IMR-90 (cell line): Measurements from ENCODE around the gene ARHGEF1. TPM values are rescaled to one million over a fixed set of nuclear protein-coding genes. Genes with fewer than 3 reads are reported as not detected.
A peak's percentile ranks its signal among the peaks of the same experiment; 100 is the strongest.

Experiments used
- ATAC-seq: fragments of 200-7000 bp; cut with Tn5 transposase; 2 replicates; pipeline ENCODE4 v1.9.1; 2020; ENCODE audit warnings: low read depth, mild to moderate bottlenecking, moderate library complexity
- BruUV-seq: library from RNA; stranded (reverse); fragments of 400-500 nt; replicated peaks from 2 replicates; lab custom pipeline; 2021; lab: Mats Ljungman, UMichigan
- CTCF ChIA-PET: fragments of 300-600 bp; formaldehyde crosslinking; extraction: SDS; loops from one replicate; lab custom pipeline; 2021; ENCODE audit warnings: antibody characterized with exemption; lab: Yijun Ruan, JAX
- POLR2A ChIA-PET: fragments of 300-600 bp; sonication (Branson Sonifier 250); formaldehyde crosslinking; loops from one replicate; lab custom pipeline; 2022; ENCODE audit warnings: antibody characterized with exemption; ENCODE audit not compliant: unreplicated experiment; lab: Charles Lee
- DNase-seq: peaks from one replicate; pipeline ENCODE4 v3.0.0; 2013
- H2AFZ ChIP-seq: replicated peaks from 2 replicates; pipeline ENCODE3; 2013; ENCODE audit warnings: low read length, mild to moderate bottlenecking; ENCODE audit not compliant: poor library complexity
- H2AK5ac ChIP-seq: 2 replicates; pipeline ENCODE4 v1.6.1; 2013; ENCODE audit warnings: low read depth, low read length, inconsistent platforms
- H2AK9ac ChIP-seq: replicated peaks from 2 replicates; pipeline ENCODE3; 2013; ENCODE audit warnings: mild to moderate bottlenecking, low read depth, low read length, moderate library complexity; ENCODE audit not compliant: poor library complexity
- H2BK120ac ChIP-seq: 2 replicates; pipeline ENCODE4 v1.6.1; 2013; ENCODE audit warnings: low read depth, low read length, inconsistent platforms
- H2BK15ac ChIP-seq: 3 replicates; pipeline ENCODE4 v1.6.1; 2013; ENCODE audit warnings: low read depth, low read length, inconsistent platforms
- H2BK20ac ChIP-seq: 2 replicates; pipeline ENCODE4 v1.6.1; 2013; ENCODE audit warnings: low read depth, mild to moderate bottlenecking, inconsistent platforms, low read length, moderate library complexity
- H2BK5ac ChIP-seq: 2 replicates; pipeline ENCODE4 v1.6.1; 2013; ENCODE audit warnings: mild to moderate bottlenecking, low read depth, low read length, inconsistent platforms; ENCODE audit not compliant: poor library complexity, severe bottlenecking
- H3K14ac ChIP-seq: replicated peaks from 2 replicates; pipeline ENCODE4 v1.6.1; 2013; ENCODE audit warnings: low read depth, low read length, inconsistent platforms
- H3K18ac ChIP-seq: 2 replicates; pipeline ENCODE4 v1.6.1; 2013; ENCODE audit warnings: low read depth, low read length, control low read depth
- H3K23ac ChIP-seq: 2 replicates; pipeline ENCODE4 v1.6.1; 2013; ENCODE audit warnings: low read depth, low read length, inconsistent platforms
- H3K27ac ChIP-seq: 2 replicates; pipeline ENCODE4 v1.5.1; 2013; ENCODE audit warnings: mild to moderate bottlenecking, control low read depth, low read length; ENCODE audit not compliant: insufficient read depth
- H3K27me3 ChIP-seq: 2 replicates; pipeline ENCODE4 v1.6.1; 2013; ENCODE audit warnings: low read length; ENCODE audit not compliant: control insufficient read depth, insufficient read depth
- H3K36me3 ChIP-seq: 2 replicates; pipeline ENCODE4 v1.6.1; 2013; ENCODE audit warnings: low read length, mixed read lengths; ENCODE audit not compliant: control insufficient read depth, insufficient read depth
- H3K4ac ChIP-seq: 2 replicates; pipeline ENCODE4 v1.6.1; 2013; ENCODE audit warnings: low read depth, low read length, inconsistent platforms
- H3K4me1 ChIP-seq: 2 replicates; pipeline ENCODE4 v1.6.1; 2013; ENCODE audit warnings: low read length, mixed read lengths; ENCODE audit not compliant: control insufficient read depth, insufficient read depth
- H3K4me2 ChIP-seq: 2 replicates; pipeline ENCODE4 v1.6.1; 2013; ENCODE audit warnings: low read depth, mild to moderate bottlenecking, control low read depth, low read length, moderate library complexity
- H3K4me3 ChIP-seq: 2 replicates; pipeline ENCODE4 v1.5.1; 2013; ENCODE audit warnings: low read depth, mild to moderate bottlenecking, control low read depth, low read length, moderate library complexity; ENCODE audit not compliant: insufficient read depth
- H3K56ac ChIP-seq: 2 replicates; pipeline ENCODE4 v1.6.1; 2013; ENCODE audit warnings: low read length, inconsistent platforms; ENCODE audit not compliant: insufficient read depth; ENCODE audit errors: extremely low read depth
- H3K79me1 ChIP-seq, 2 experiments: 2 replicates each; pipeline ENCODE4 v1.6.1; 2013; ENCODE audit warnings: low read length in 2 of 2, inconsistent platforms in 1 of 2, low read depth in 1 of 2
- H3K9ac ChIP-seq: 2 replicates; pipeline ENCODE4 v1.6.1; 2013; ENCODE audit warnings: low read depth, low read length, control low read depth
- H3K9me1 ChIP-seq: 2 replicates; pipeline ENCODE4 v1.6.1; 2013; ENCODE audit warnings: low read length, inconsistent platforms; ENCODE audit not compliant: insufficient read depth
- H3K9me3 ChIP-seq: 2 replicates; pipeline ENCODE4 v1.6.1; 2013; ENCODE audit warnings: low read length; ENCODE audit not compliant: control insufficient read depth, insufficient read depth
- H4K20me1 ChIP-seq: 2 replicates; pipeline ENCODE4 v1.6.1; 2013; ENCODE audit warnings: low read length, inconsistent platforms; ENCODE audit not compliant: insufficient read depth
- H4K5ac ChIP-seq: 2 replicates; pipeline ENCODE4 v1.6.1; 2013; ENCODE audit warnings: mild to moderate bottlenecking, low read depth, low read length, control low read depth
- H4K8ac ChIP-seq, 2 experiments: 2 replicates each; pipeline ENCODE4 v1.6.1; 2013; ENCODE audit warnings: low read depth in 2 of 2, low read length in 2 of 2, control low read depth in 1 of 2, inconsistent platforms in 1 of 2
- H4K91ac ChIP-seq: 2 replicates; pipeline ENCODE4 v1.6.1; 2013; ENCODE audit warnings: low read depth, low read length, inconsistent platforms; ENCODE audit not compliant: insufficient read depth
- BHLHE40 ChIP-seq: fragments of 150-350 bp; IDR thresholded peaks from 2 replicates; pipeline ENCODE4 v1.6.1; 2016; ENCODE audit warnings: mild to moderate bottlenecking, low read depth, low read length
- MXI1 ChIP-seq: IDR thresholded peaks from 2 replicates; pipeline ENCODE4 v1.6.1; 2012; ENCODE audit warnings: low read depth, mild to moderate bottlenecking, low read length, moderate library complexity, borderline replicate concordance
- NFE2L2 ChIP-seq: fragments of 150-350 bp; IDR thresholded peaks from 2 replicates; pipeline ENCODE4 v1.6.1; 2016; ENCODE audit warnings: low read depth, mild to moderate bottlenecking, low read length
- POLR2A ChIP-seq: IDR thresholded peaks from 2 replicates; pipeline ENCODE4 v1.6.1; 2012; ENCODE audit warnings: mild to moderate bottlenecking, low read depth, low read length
- RFX5 ChIP-seq: IDR thresholded peaks from 2 replicates; pipeline ENCODE4 v1.8.0; 2012; ENCODE audit warnings: low read depth, mild to moderate bottlenecking, low read length, moderate library complexity
- SMC3 ChIP-seq: fragments of 150-350 bp; IDR thresholded peaks from 2 replicates; pipeline ENCODE4 v1.6.1; 2016; ENCODE audit warnings: low read depth, mild to moderate bottlenecking, antibody characterized with exemption, low read length, moderate library complexity
- WGBS, 2 experiments: methylation state at CpG; one replicate each; pipeline versions ENCODE4 v1.1.5 to v1.1.7; 2013; ENCODE audit warnings: missing lambda C conversion rate in 2 of 2; ENCODE audit not compliant: insufficient read length in 1 of 2; ENCODE audit errors: extremely low coverage in 2 of 2; 5-methylcytosine and 5-hydroxymethylcytosine counted together
- dilution Hi-C: fragments of 300-500 bp; cut with HindIII; formaldehyde crosslinking; loops from one replicate; pipeline ENCODE4 v1.14.3; 2018; ENCODE audit warnings: low sequenced_read_pairs; ENCODE audit not compliant: unreplicated experiment
- in situ Hi-C: fragments of 300-500 bp; cut with MboI; formaldehyde crosslinking; loops from 3 replicates; pipeline ENCODE4 v1.14.3; 2019; ENCODE audit warnings: low sequenced_read_pairs, inconsistent platforms, mixed read lengths
- intact Hi-C: fragments of 100-400 bp; cut with micrococcal nuclease; formaldehyde crosslinking; loops from 2 replicates; pipeline ENCODE4 v1.10.0; 2022
- polyA plus RNA-seq, 3 experiments: library from polyadenylated mRNA; depleted of rRNA; stranded (reverse); fragments of >200 nt; gene quantifications; 2 replicates each; pipeline ENCODE4 v1.2.3, GENCODE V29; 2012; ENCODE audit warnings: low replicate concordance in 1 of 3
- total RNA-seq: library from RNA; depleted of rRNA; stranded (reverse); fragments of >200 nt; gene quantifications from 2 replicates; pipeline ENCODE4 v1.2.3, GENCODE V29; 2012
- TF ChIP-seq, protein P1 (sequence below): conservative IDR thresholded peaks from 2 replicates; pipeline ENCODE4 v1.5.1; 2012; ENCODE audit warnings: mild to moderate bottlenecking, low read depth, low read length, improper control_type of control experiment

ARHGEF1 gene
- total and polyA plus RNA-seq, 2 of the 4 experiments (the other 2 are of a cell fraction): 11.5 to 47.1 TPM

DNA sequence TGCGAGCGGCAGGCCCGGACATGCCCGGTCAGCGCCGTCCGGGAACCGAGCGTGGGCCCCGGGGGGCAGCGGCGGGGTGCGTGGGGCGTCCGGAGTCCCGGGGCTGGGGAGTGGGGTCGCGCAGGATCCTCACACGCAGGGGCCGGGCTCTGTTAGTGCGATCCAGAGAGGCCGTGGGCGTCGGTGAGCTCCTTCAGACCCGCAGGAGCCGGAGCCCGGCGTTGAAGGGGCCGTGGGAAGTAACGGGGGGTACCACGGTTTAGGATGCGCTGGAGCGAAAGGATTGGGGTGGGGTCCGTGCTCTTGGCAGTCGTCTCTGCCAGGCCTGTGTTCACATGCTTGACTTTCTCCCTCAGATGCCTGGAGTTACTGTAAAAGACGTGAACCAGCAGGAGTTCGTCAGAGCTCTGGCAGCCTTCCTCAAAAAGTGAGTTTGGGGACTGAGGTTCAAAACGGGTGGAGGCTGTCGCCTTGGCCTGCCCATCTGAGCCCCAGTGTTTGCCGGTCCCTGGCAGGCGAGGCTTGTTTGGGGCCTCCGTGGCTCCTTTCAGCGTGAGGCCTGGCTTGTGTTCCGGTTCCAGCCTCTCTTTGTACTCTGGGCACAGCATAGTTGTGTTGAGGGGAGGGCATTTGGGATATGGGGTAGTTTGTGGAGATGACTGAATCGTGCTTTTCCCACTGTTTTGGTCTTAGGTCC lies 22.4 kb upstream of the ARHGEF1 start:
- in situ Hi-C loops: no loop called here

More for the DNA sequence above, 22.4 kb upstream of the ARHGEF1 start:
- Histone ChIP-seq H2AK9ac (peak overlapping the region; percentile 95), H2BK5ac (peak overlapping the region; percentile 87), H2BK120ac (no peak overlapping the region), H3K4me1 (peaks cover 12% of the 10 kb centered on the region), H2AFZ (peak overlapping the region; percentile 100), H3K56ac (peak overlapping the region; percentile 97), H3K4ac (peak overlapping the region; percentile 94), H3K9me3 (no peaks in the 10 kb centered on the region), H3K9me1 (peaks cover 20% of the 10 kb centered on the region), H3K27ac (peak overlapping the region; percentile 99), H3K36me3 (peaks cover 43% of the 10 kb centered on the region), H2BK15ac (peak overlapping the region; percentile 36; the same call in 1 of the 3 replicates), H3K79me1 (peaks cover 11 to 51% of the 10 kb centered on the region in 2 experiments; a peak in 3 of 4 replicates), H3K9ac (peak overlapping the region; percentile 100), H3K14ac (peak overlapping the region; percentile 98), H3K18ac (peak overlapping the region; percentile 88), H3K27me3 (no peaks in the 10 kb centered on the region), H4K5ac (peak overlapping the region; percentile 95), H4K8ac (peak overlapping the region; percentile 88 to 93), H3K23ac (peak overlapping the region; percentile 90), H2AK5ac (peak overlapping the region; percentile 98), H3K4me3 (peak overlapping the region; percentile 62), H4K91ac (peak overlapping the region; percentile 91), H3K4me2 (peak overlapping the region; percentile 100), H4K20me1 (peaks cover 50% of the 10 kb centered on the region), H2BK20ac (no peak overlapping the region)
- intact Hi-C loops (no loop called here), dilution Hi-C loops (no loop called here)
- no peak for ATAC-seq
- 0 out of 2 replicates have a peak, but pooled peaks have one; percentile 12 for TF ChIP-seq MXI1
- TF ChIP-seq POLR2A: no peak
- no peak for TF ChIP-seq NFE2L2
- no peak for TF ChIP-seq SMC3
- TF ChIP-seq, protein P1, sequence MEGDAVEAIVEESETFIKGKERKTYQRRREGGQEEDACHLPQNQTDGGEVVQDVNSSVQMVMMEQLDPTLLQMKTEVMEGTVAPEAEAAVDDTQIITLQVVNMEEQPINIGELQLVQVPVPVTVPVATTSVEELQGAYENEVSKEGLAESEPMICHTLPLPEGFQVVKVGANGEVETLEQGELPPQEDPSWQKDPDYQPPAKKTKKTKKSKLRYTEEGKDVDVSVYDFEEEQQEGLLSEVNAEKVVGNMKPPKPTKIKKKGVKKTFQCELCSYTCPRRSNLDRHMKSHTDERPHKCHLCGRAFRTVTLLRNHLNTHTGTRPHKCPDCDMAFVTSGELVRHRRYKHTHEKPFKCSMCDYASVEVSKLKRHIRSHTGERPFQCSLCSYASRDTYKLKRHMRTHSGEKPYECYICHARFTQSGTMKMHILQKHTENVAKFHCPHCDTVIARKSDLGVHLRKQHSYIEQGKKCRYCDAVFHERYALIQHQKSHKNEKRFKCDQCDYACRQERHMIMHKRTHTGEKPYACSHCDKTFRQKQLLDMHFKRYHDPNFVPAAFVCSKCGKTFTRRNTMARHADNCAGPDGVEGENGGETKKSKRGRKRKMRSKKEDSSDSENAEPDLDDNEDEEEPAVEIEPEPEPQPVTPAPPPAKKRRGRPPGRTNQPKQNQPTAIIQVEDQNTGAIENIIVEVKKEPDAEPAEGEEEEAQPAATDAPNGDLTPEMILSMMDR: no peak
- TF ChIP-seq BHLHE40: no peak
- TF ChIP-seq RFX5: no peak
- 1% methylated on average over 26 of the region's 45 CpGs; no CpG with 5 or more reads in 1 of the 2 experiments for WGBS, 2 experiments
- POLR2A ChIA-PET: interaction anchor here (0.5 to 1.6 kb wide), 3 partner anchors 13 to 82 kb away, joined by 4 to 15 read pairs (median 7); no protein-coding TSS in a partner anchor
- DNase-seq: no peak
- CTCF ChIA-PET: interaction anchor here (0.5 to 1.1 kb wide), 3 partner anchors 10 to 29 kb away, joined by 3 to 6 read pairs (median 3); no protein-coding TSS in a partner anchor
- BruUV-seq: no TSS peak
